GM12873 (cell line): ENCODE measurements around the gene RMND1.

Source experiments
- CTCF ChIP-seq: IDR thresholded peaks from 2 replicates; pipeline ENCODE4 v1.5.1; 2012; ENCODE audit warnings: low read depth, mild to moderate bottlenecking, moderate library complexity, low read length, control low read depth; ENCODE audit not compliant: insufficient read depth; ENCODE audit errors: missing control alignments

Gene RMND1

GRCh38 chr6:151451950-151452749 is at the start of gene RMND1:
Gene RMND1 (minus strand): TSS chr6:151452126. CDS start chr6:151445811, 6,315 bp downstream.
- TF ChIP-seq CTCF = no peak

GRCh38 chr6:151499551-151499950 is 47.6 kb upstream of the RMND1 start:
- TF ChIP-seq CTCF = no peak

- no peak for TF ChIP-seq CTCF
These were observed 46.4 kb upstream of the RMND1 start for GRCh38 chr6:151498327-151498726.

GRCh38 chr6:151497905-151498304 is 46.0 kb upstream of the RMND1 start:
- TF ChIP-seq CTCF = no peak

GRCh38 chr6:151495380-151495779 is 43.5 kb upstream of the RMND1 start:
- TF ChIP-seq CTCF = no peak

GRCh38 chr6:151494936-151495320 is 43.0 kb upstream of the RMND1 start:
- no peak for TF ChIP-seq CTCF

- no peak for TF ChIP-seq CTCF
These were observed 42.5 kb upstream of the RMND1 start for GRCh38 chr6:151494235-151494935.
